IMR-90 (cell line): ENCODE measurements around the gene ERN1. TPM values are rescaled to one million over a fixed set of nuclear protein-coding genes. Genes with fewer than 3 reads are reported as not detected.

Experiments used
- ATAC-seq: fragments of 200-7000 bp; cut with Tn5 transposase; 2 replicates; pipeline ENCODE4 v1.9.1; 2020; ENCODE audit warnings: low read depth, mild to moderate bottlenecking, moderate library complexity
- BruUV-seq: library from RNA; stranded (reverse); fragments of 400-500 nt; replicated peaks from 2 replicates; lab custom pipeline; 2021; lab: Mats Ljungman, UMichigan
- CTCF ChIA-PET: fragments of 300-600 bp; formaldehyde crosslinking; extraction: SDS; loops from one replicate; lab custom pipeline; 2021; ENCODE audit warnings: antibody characterized with exemption; lab: Yijun Ruan, JAX
- POLR2A ChIA-PET: fragments of 300-600 bp; sonication (Branson Sonifier 250); formaldehyde crosslinking; loops from one replicate; lab custom pipeline; 2022; ENCODE audit warnings: antibody characterized with exemption; ENCODE audit not compliant: unreplicated experiment; lab: Charles Lee
- DNase-seq: peaks from one replicate; pipeline ENCODE4 v3.0.0; 2013
- H2AFZ ChIP-seq: replicated peaks from 2 replicates; pipeline ENCODE3; 2013; ENCODE audit warnings: low read length, mild to moderate bottlenecking; ENCODE audit not compliant: poor library complexity
- H2AK5ac ChIP-seq: 2 replicates; pipeline ENCODE4 v1.6.1; 2013; ENCODE audit warnings: low read depth, low read length, inconsistent platforms
- H2AK9ac ChIP-seq: replicated peaks from 2 replicates; pipeline ENCODE3; 2013; ENCODE audit warnings: mild to moderate bottlenecking, low read depth, low read length, moderate library complexity; ENCODE audit not compliant: poor library complexity
- H2BK120ac ChIP-seq: 2 replicates; pipeline ENCODE4 v1.6.1; 2013; ENCODE audit warnings: low read depth, low read length, inconsistent platforms
- H2BK15ac ChIP-seq: 3 replicates; pipeline ENCODE4 v1.6.1; 2013; ENCODE audit warnings: low read depth, low read length, inconsistent platforms
- H2BK20ac ChIP-seq: 2 replicates; pipeline ENCODE4 v1.6.1; 2013; ENCODE audit warnings: low read depth, mild to moderate bottlenecking, inconsistent platforms, low read length, moderate library complexity
- H2BK5ac ChIP-seq: 2 replicates; pipeline ENCODE4 v1.6.1; 2013; ENCODE audit warnings: mild to moderate bottlenecking, low read depth, low read length, inconsistent platforms; ENCODE audit not compliant: poor library complexity, severe bottlenecking
- H3K14ac ChIP-seq: replicated peaks from 2 replicates; pipeline ENCODE4 v1.6.1; 2013; ENCODE audit warnings: low read depth, low read length, inconsistent platforms
- H3K18ac ChIP-seq: 2 replicates; pipeline ENCODE4 v1.6.1; 2013; ENCODE audit warnings: low read depth, low read length, control low read depth
- H3K23ac ChIP-seq: 2 replicates; pipeline ENCODE4 v1.6.1; 2013; ENCODE audit warnings: low read depth, low read length, inconsistent platforms
- H3K27ac ChIP-seq: 2 replicates; pipeline ENCODE4 v1.5.1; 2013; ENCODE audit warnings: mild to moderate bottlenecking, control low read depth, low read length; ENCODE audit not compliant: insufficient read depth
- H3K27me3 ChIP-seq: 2 replicates; pipeline ENCODE4 v1.6.1; 2013; ENCODE audit warnings: low read length; ENCODE audit not compliant: control insufficient read depth, insufficient read depth
- H3K36me3 ChIP-seq: 2 replicates; pipeline ENCODE4 v1.6.1; 2013; ENCODE audit warnings: low read length, mixed read lengths; ENCODE audit not compliant: control insufficient read depth, insufficient read depth
- H3K4ac ChIP-seq: 2 replicates; pipeline ENCODE4 v1.6.1; 2013; ENCODE audit warnings: low read depth, low read length, inconsistent platforms
- H3K4me1 ChIP-seq: 2 replicates; pipeline ENCODE4 v1.6.1; 2013; ENCODE audit warnings: low read length, mixed read lengths; ENCODE audit not compliant: control insufficient read depth, insufficient read depth
- H3K4me2 ChIP-seq: 2 replicates; pipeline ENCODE4 v1.6.1; 2013; ENCODE audit warnings: low read depth, mild to moderate bottlenecking, control low read depth, low read length, moderate library complexity
- H3K4me3 ChIP-seq: 2 replicates; pipeline ENCODE4 v1.5.1; 2013; ENCODE audit warnings: low read depth, mild to moderate bottlenecking, control low read depth, low read length, moderate library complexity; ENCODE audit not compliant: insufficient read depth
- H3K56ac ChIP-seq: 2 replicates; pipeline ENCODE4 v1.6.1; 2013; ENCODE audit warnings: low read length, inconsistent platforms; ENCODE audit not compliant: insufficient read depth; ENCODE audit errors: extremely low read depth
- H3K79me1 ChIP-seq, 2 experiments: 2 replicates each; pipeline ENCODE4 v1.6.1; 2013; ENCODE audit warnings: low read length in 2 of 2, inconsistent platforms in 1 of 2, low read depth in 1 of 2
- H3K9ac ChIP-seq: 2 replicates; pipeline ENCODE4 v1.6.1; 2013; ENCODE audit warnings: low read depth, low read length, control low read depth
- H3K9me1 ChIP-seq: 2 replicates; pipeline ENCODE4 v1.6.1; 2013; ENCODE audit warnings: low read length, inconsistent platforms; ENCODE audit not compliant: insufficient read depth
- H3K9me3 ChIP-seq: 2 replicates; pipeline ENCODE4 v1.6.1; 2013; ENCODE audit warnings: low read length; ENCODE audit not compliant: control insufficient read depth, insufficient read depth
- H4K20me1 ChIP-seq: 2 replicates; pipeline ENCODE4 v1.6.1; 2013; ENCODE audit warnings: low read length, inconsistent platforms; ENCODE audit not compliant: insufficient read depth
- H4K5ac ChIP-seq: 2 replicates; pipeline ENCODE4 v1.6.1; 2013; ENCODE audit warnings: mild to moderate bottlenecking, low read depth, low read length, control low read depth
- H4K8ac ChIP-seq, 2 experiments: 2 replicates each; pipeline ENCODE4 v1.6.1; 2013; ENCODE audit warnings: low read depth in 2 of 2, low read length in 2 of 2, control low read depth in 1 of 2, inconsistent platforms in 1 of 2
- H4K91ac ChIP-seq: 2 replicates; pipeline ENCODE4 v1.6.1; 2013; ENCODE audit warnings: low read depth, low read length, inconsistent platforms; ENCODE audit not compliant: insufficient read depth
- BHLHE40 ChIP-seq: fragments of 150-350 bp; IDR thresholded peaks from 2 replicates; pipeline ENCODE4 v1.6.1; 2016; ENCODE audit warnings: mild to moderate bottlenecking, low read depth, low read length
- CEBPB ChIP-seq: IDR thresholded peaks from 2 replicates; pipeline ENCODE4 v1.6.1; 2012; ENCODE audit warnings: low read depth, low read length, improper control_type of control experiment
- CHD1 ChIP-seq: IDR thresholded peaks from 2 replicates; pipeline ENCODE4 v1.6.1; 2012; ENCODE audit warnings: low read depth, low read length, improper control_type of control experiment
- CTCF ChIP-seq: conservative IDR thresholded peaks from 2 replicates; pipeline ENCODE4 v1.5.1; 2012; ENCODE audit warnings: mild to moderate bottlenecking, low read depth, low read length, improper control_type of control experiment
- ELK1 ChIP-seq: fragments of 150-350 bp; IDR thresholded peaks from 2 replicates; pipeline ENCODE4 v1.6.1; 2016; ENCODE audit warnings: low read depth, mild to moderate bottlenecking, low read length, moderate library complexity, borderline replicate concordance
- FOS ChIP-seq: fragments of 150-350 bp; IDR thresholded peaks from 2 replicates; pipeline ENCODE4 v1.6.1; 2016; ENCODE audit warnings: low read depth, low read length
- MAFK ChIP-seq: IDR thresholded peaks from 2 replicates; pipeline ENCODE4 v1.6.1; 2012; ENCODE audit warnings: low read depth, low read length, improper control_type of control experiment
- MAZ ChIP-seq: IDR thresholded peaks from 2 replicates; pipeline ENCODE4 v1.6.1; 2012; ENCODE audit warnings: low read depth, mild to moderate bottlenecking, low read length, improper control_type of control experiment, moderate library complexity, borderline replicate concordance
- MXI1 ChIP-seq: IDR thresholded peaks from 2 replicates; pipeline ENCODE4 v1.6.1; 2012; ENCODE audit warnings: low read depth, mild to moderate bottlenecking, low read length, moderate library complexity, borderline replicate concordance
- NFE2L2 ChIP-seq: fragments of 150-350 bp; IDR thresholded peaks from 2 replicates; pipeline ENCODE4 v1.6.1; 2016; ENCODE audit warnings: low read depth, mild to moderate bottlenecking, low read length
- POLR2A ChIP-seq: IDR thresholded peaks from 2 replicates; pipeline ENCODE4 v1.6.1; 2012; ENCODE audit warnings: mild to moderate bottlenecking, low read depth, low read length
- RAD21 ChIP-seq: IDR thresholded peaks from 2 replicates; pipeline ENCODE4 v1.6.1; 2012; ENCODE audit warnings: low read length, improper control_type of control experiment
- RCOR1 ChIP-seq: IDR thresholded peaks from 2 replicates; pipeline ENCODE4 v1.6.1; 2012; ENCODE audit warnings: mild to moderate bottlenecking, low read length, improper control_type of control experiment; ENCODE audit not compliant: insufficient replicate concordance
- RFX5 ChIP-seq: IDR thresholded peaks from 2 replicates; pipeline ENCODE4 v1.8.0; 2012; ENCODE audit warnings: low read depth, mild to moderate bottlenecking, low read length, moderate library complexity
- SMC3 ChIP-seq: fragments of 150-350 bp; IDR thresholded peaks from 2 replicates; pipeline ENCODE4 v1.6.1; 2016; ENCODE audit warnings: low read depth, mild to moderate bottlenecking, antibody characterized with exemption, low read length, moderate library complexity
- USF2 ChIP-seq: fragments of 150-350 bp; IDR thresholded peaks from 2 replicates; pipeline ENCODE4 v1.6.1; 2017; ENCODE audit warnings: mild to moderate bottlenecking, antibody characterized with exemption, low read length, low read depth
- WGBS, 2 experiments: methylation state at CpG; one replicate each; pipeline versions ENCODE4 v1.1.5 to v1.1.7; 2013; ENCODE audit warnings: missing lambda C conversion rate in 2 of 2; ENCODE audit not compliant: insufficient read length in 1 of 2; ENCODE audit errors: extremely low coverage in 2 of 2; 5-methylcytosine and 5-hydroxymethylcytosine counted together
- dilution Hi-C: fragments of 300-500 bp; cut with HindIII; formaldehyde crosslinking; loops from one replicate; pipeline ENCODE4 v1.14.3; 2018; ENCODE audit warnings: low sequenced_read_pairs; ENCODE audit not compliant: unreplicated experiment
- in situ Hi-C: fragments of 300-500 bp; cut with MboI; formaldehyde crosslinking; loops from 3 replicates; pipeline ENCODE4 v1.14.3; 2019; ENCODE audit warnings: low sequenced_read_pairs, inconsistent platforms, mixed read lengths
- intact Hi-C: fragments of 100-400 bp; cut with micrococcal nuclease; formaldehyde crosslinking; loops from 2 replicates; pipeline ENCODE4 v1.10.0; 2022
- polyA plus RNA-seq, 3 experiments: library from polyadenylated mRNA; depleted of rRNA; stranded (reverse); fragments of >200 nt; gene quantifications; 2 replicates each; pipeline ENCODE4 v1.2.3, GENCODE V29; 2012; ENCODE audit warnings: low replicate concordance in 1 of 3
- total RNA-seq: library from RNA; depleted of rRNA; stranded (reverse); fragments of >200 nt; gene quantifications from 2 replicates; pipeline ENCODE4 v1.2.3, GENCODE V29; 2012

Gene ERN1
- total and polyA plus RNA-seq, 2 of the 4 experiments (the other 2 are of a cell fraction), result 2.7 to 4.1 TPM

- dilution Hi-C loops, result no loop called here
- no peak overlapping the region for H2BK120ac ChIP-seq
- no peak overlapping the region for H3K4me3 ChIP-seq
- no peak overlapping the region for H2BK5ac ChIP-seq
- no peak overlapping the region for H4K5ac ChIP-seq
- no peak overlapping the region for H2BK20ac ChIP-seq
- H3K4me2 ChIP-seq, result no peak overlapping the region
- in situ Hi-C loops, result no loop called here
- H3K36me3 ChIP-seq, result 0 out of 2 replicates have a peak, but pooled peaks cover 5% of the 10 kb centered on the region
- H2AFZ ChIP-seq, result no peak overlapping the region
- no peak overlapping the region for H3K23ac ChIP-seq
- H4K20me1 ChIP-seq, result no peaks in the 10 kb centered on the region
- intact Hi-C loops, result no loop called here
- no peak overlapping the region for H2AK9ac ChIP-seq
- no peaks in the 10 kb centered on the region for H3K9me3 ChIP-seq
- no peaks in the 10 kb centered on the region for H3K79me1 ChIP-seq
- no peak overlapping the region for H3K18ac ChIP-seq
- no peak overlapping the region for H3K56ac ChIP-seq
- H3K4ac ChIP-seq, result no peak overlapping the region
- ChIA-PET POLR2A (no interaction called here), CTCF (no interaction called here)
- no peak overlapping the region for H2BK15ac ChIP-seq
- peaks cover 5% of the 10 kb centered on the region; the same call in 1 of the 2 replicates for H3K9me1 ChIP-seq
- TF ChIP-seq BHLHE40 (no peak), RAD21 (no peak), MAZ (no peak), RFX5 (no peak), MXI1 (no peak), CEBPB (no peak), MAFK (no peak), POLR2A (no peak), SMC3 (no peak), NFE2L2 (no peak), ELK1 (no peak), USF2 (no peak), CTCF (no peak), CHD1 (no peak), RCOR1 (no peak), FOS (no peak)
- ATAC-seq (no peak), DNase-seq (no peak)
- H3K27me3 ChIP-seq, result no peaks in the 10 kb centered on the region
- no peak overlapping the region for H3K14ac ChIP-seq
- H3K9ac ChIP-seq, result no peak overlapping the region
- BruUV-seq, result no TSS peak
- no peak overlapping the region for H2AK5ac ChIP-seq
- H4K8ac ChIP-seq, result no peak overlapping the region
- WGBS, 2 experiments, result 100% methylated on average over 1 of the region's 7 CpGs; no CpG with 5 or more reads in 1 of the 2 experiments
- H4K91ac ChIP-seq, result no peak overlapping the region
- peaks cover 15% of the 10 kb centered on the region for H3K4me1 ChIP-seq
- no peak overlapping the region for H3K27ac ChIP-seq
Observed at GRCh38 chr17:64155129-64155528, 25.2 kb upstream of the ERN1 start.
